ENCODE measurements around the gene ABCG4. TPM values are rescaled to one million over a fixed set of nuclear protein-coding genes. Genes with fewer than 3 reads are reported as not detected.
"Not testable (repeated sequence)": the region's sequence is repeated elsewhere in the genome, so short reads cannot be mapped to it uniquely, and the experiment has no call there.

ABCG4 gene
- polyA plus RNA-seq (ENCODE audit: insufficient read length in 3 of 3) = under 1 TPM; 0.74 to 0.79 (median 0.74) TPM

- no peak for DNase-seq (ENCODE audit: low read depth in 3 of 3, low spot score in 2 of 3)
Measured at GRCh38 chr11:119149018-119149785, at the start of gene ABCG4. Gene ABCG4, plus strand, starts transcription at chr11:119149052. Its CDS starts 914 bp downstream, at chr11:119149966.

GRCh38 chr11:119099711-119100110 lies 49.1 kb upstream of the ABCG4 start:
- DNase-seq (ENCODE audit: low read depth in 3 of 3, low spot score in 2 of 3) = no peak

GRCh38 chr11:119100246-119100970 lies 48.4 kb upstream of the ABCG4 start:
- no peak for DNase-seq (ENCODE audit: low read depth in 3 of 3, low spot score in 2 of 3)

GRCh38 chr11:119100994-119101758 lies 47.7 kb upstream of the ABCG4 start:
- DNase-seq (ENCODE audit: low read depth in 3 of 3, low spot score in 2 of 3) = no peak

GRCh38 chr11:119101759-119102423 lies 47.0 kb upstream of the ABCG4 start, which contains the start of gene DPAGT1:
Gene DPAGT1, minus strand, starts transcription at chr11:119101853. Its CDS starts 198 bp downstream, at chr11:119101655.
- peak; percentile 91 to 97 (median 93) for DNase-seq (ENCODE audit: low read depth in 3 of 3, low spot score in 2 of 3)

- not testable (repeated sequence) for DNase-seq (ENCODE audit: low read depth in 3 of 3, low spot score in 2 of 3)
Measured at GRCh38 chr11:119103161-119103664, 45.6 kb upstream of the ABCG4 start.

GRCh38 chr11:119103793-119104192 lies 45.1 kb upstream of the ABCG4 start:
- no peak for DNase-seq (ENCODE audit: low read depth in 3 of 3, low spot score in 2 of 3)

- peak in 1 of 3 donors; percentile 72 for DNase-seq (ENCODE audit: low read depth in 3 of 3, low spot score in 2 of 3)
Measured at GRCh38 chr11:119106564-119107537, 42.0 kb upstream of the ABCG4 start, which contains the start of gene C2CD2L. Gene C2CD2L, plus strand, starts transcription at chr11:119107344. Its CDS starts 398 bp downstream, at chr11:119107742.

GRCh38 chr11:119107538-119108145 lies 41.2 kb upstream of the ABCG4 start:
- no peak for DNase-seq (ENCODE audit: low read depth in 3 of 3, low spot score in 2 of 3)

GRCh38 chr11:119108146-119108856 lies 40.6 kb upstream of the ABCG4 start:
- no peak for DNase-seq (ENCODE audit: low read depth in 3 of 3, low spot score in 2 of 3)

GRCh38 chr11:119108857-119109221 lies 40.0 kb upstream of the ABCG4 start:
- DNase-seq (ENCODE audit: low read depth in 3 of 3, low spot score in 2 of 3) = no peak

- DNase-seq (ENCODE audit: low read depth in 3 of 3, low spot score in 2 of 3) = no peak
Measured at GRCh38 chr11:119109843-119110242, 39.0 kb upstream of the ABCG4 start.

GRCh38 chr11:119110439-119110838 lies 38.4 kb upstream of the ABCG4 start:
- DNase-seq (ENCODE audit: low read depth in 3 of 3, low spot score in 2 of 3) = no peak

GRCh38 chr11:119111361-119111925 lies 37.4 kb upstream of the ABCG4 start:
- DNase-seq (ENCODE audit: low read depth in 3 of 3, low spot score in 2 of 3) = no peak

GRCh38 chr11:119112314-119113020 lies 36.4 kb upstream of the ABCG4 start:
- DNase-seq (ENCODE audit: low read depth in 3 of 3, low spot score in 2 of 3) = no peak

GRCh38 chr11:119113716-119114115 lies 35.1 kb upstream of the ABCG4 start:
- DNase-seq (ENCODE audit: low read depth in 3 of 3, low spot score in 2 of 3) = no peak

- DNase-seq (ENCODE audit: low read depth in 3 of 3, low spot score in 2 of 3) = no peak
Measured at GRCh38 chr11:119114351-119114750, 34.5 kb upstream of the ABCG4 start.

Measured in right renal cortex interstitium (tissue), 3 donors.